Testis (tissue), 2 donors: ENCODE data around the gene OR2D3.

Source experiments
- POLR2A ChIP-seq: fragments of 450-650 bp; IDR thresholded peaks from one replicate; pipeline ENCODE4 v1.6.1; 2017; ENCODE audit warnings: antibody characterized with exemption, mild to moderate bottlenecking, moderate library complexity
- TF ChIP-seq, protein P1 (sequence below), 3 experiments: fragments of 450-650 bp in 2 of 3; fragments of 200-600 bp in 1 of 3; sonication (generic) in 1 of 3; IDR thresholded peaks; one replicate each; pipeline ENCODE4 v1.5.1; 2016 to 2019; ENCODE audit warnings: antibody characterized with exemption in 3 of 3, mild to moderate bottlenecking in 2 of 3, moderate library complexity in 1 of 3

- TF ChIP-seq, protein P1, sequence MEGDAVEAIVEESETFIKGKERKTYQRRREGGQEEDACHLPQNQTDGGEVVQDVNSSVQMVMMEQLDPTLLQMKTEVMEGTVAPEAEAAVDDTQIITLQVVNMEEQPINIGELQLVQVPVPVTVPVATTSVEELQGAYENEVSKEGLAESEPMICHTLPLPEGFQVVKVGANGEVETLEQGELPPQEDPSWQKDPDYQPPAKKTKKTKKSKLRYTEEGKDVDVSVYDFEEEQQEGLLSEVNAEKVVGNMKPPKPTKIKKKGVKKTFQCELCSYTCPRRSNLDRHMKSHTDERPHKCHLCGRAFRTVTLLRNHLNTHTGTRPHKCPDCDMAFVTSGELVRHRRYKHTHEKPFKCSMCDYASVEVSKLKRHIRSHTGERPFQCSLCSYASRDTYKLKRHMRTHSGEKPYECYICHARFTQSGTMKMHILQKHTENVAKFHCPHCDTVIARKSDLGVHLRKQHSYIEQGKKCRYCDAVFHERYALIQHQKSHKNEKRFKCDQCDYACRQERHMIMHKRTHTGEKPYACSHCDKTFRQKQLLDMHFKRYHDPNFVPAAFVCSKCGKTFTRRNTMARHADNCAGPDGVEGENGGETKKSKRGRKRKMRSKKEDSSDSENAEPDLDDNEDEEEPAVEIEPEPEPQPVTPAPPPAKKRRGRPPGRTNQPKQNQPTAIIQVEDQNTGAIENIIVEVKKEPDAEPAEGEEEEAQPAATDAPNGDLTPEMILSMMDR (IDR thresholded peaks at IDR 0.05), result no peak
- no peak for TF ChIP-seq POLR2A
These were observed 41.9 kb downstream of the OR2D3 start for GRCh38 chr11:6962673-6963072.
